Smooth muscle cell (in vitro differentiated cells): Measurements from ENCODE around the gene IFNA7. TPM values are rescaled to one million over a fixed set of nuclear protein-coding genes. Genes with fewer than 3 reads are reported as not detected.
A peak's percentile ranks its signal among the peaks of the same experiment; 100 is the strongest.
"Not testable (repeated sequence)": the region's sequence is repeated elsewhere in the genome, so short reads cannot be mapped to it uniquely, and the experiment has no call there.

Source experiments
- DNase-seq: peaks from one replicate; lab custom pipeline; 2025; ENCODE audit not compliant: unreplicated experiment; lab: John Stamatoyannopoulos, UW
- H2AFZ ChIP-seq: fragments of 200-600 bp; sonication (generic); 2 replicates; pipeline ENCODE4 v1.6.0; 2016; ENCODE audit warnings: antibody characterized with exemption, low read depth, mild to moderate bottlenecking
- H3F3A ChIP-seq: fragments of 200-600 bp; sonication (generic); 2 replicates; pipeline ENCODE4 v1.6.0; 2017; ENCODE audit warnings: antibody characterized with exemption, low read depth
- H3K27ac ChIP-seq: fragments of 200-600 bp; sonication (generic); 2 replicates; pipeline ENCODE4 v1.5.1; 2016; ENCODE audit warnings: low read depth, mild to moderate bottlenecking
- H3K27me3 ChIP-seq: fragments of 200-600 bp; sonication (generic); 2 replicates; pipeline ENCODE4 v1.6.1; 2016; ENCODE audit warnings: low read depth, mild to moderate bottlenecking
- H3K36me3 ChIP-seq: fragments of 200-600 bp; sonication (generic); 2 replicates; pipeline ENCODE4 v1.5.1; 2016; ENCODE audit warnings: low read depth
- H3K4me1 ChIP-seq: fragments of 200-600 bp; sonication (generic); 2 replicates; pipeline ENCODE4 v1.5.1; 2016; ENCODE audit warnings: low read depth
- H3K4me2 ChIP-seq: fragments of 200-600 bp; sonication (generic); 2 replicates; pipeline ENCODE4 v1.6.0; 2016; ENCODE audit warnings: mild to moderate bottlenecking
- H3K4me3 ChIP-seq: fragments of 200-600 bp; sonication (generic); 2 replicates; pipeline ENCODE4 v1.5.1; 2016; ENCODE audit warnings: mild to moderate bottlenecking
- H3K79me2 ChIP-seq: fragments of 200-600 bp; sonication (generic); 2 replicates; pipeline ENCODE4 v1.6.0; 2016; ENCODE audit warnings: low read depth, mild to moderate bottlenecking
- H3K9ac ChIP-seq: fragments of 200-600 bp; sonication (generic); 2 replicates; pipeline ENCODE4 v1.6.0; 2016; ENCODE audit warnings: low read depth
- H3K9me3 ChIP-seq: fragments of 200-600 bp; sonication (generic); replicated peaks from 2 replicates; pipeline ENCODE4 v1.5.1; 2016; ENCODE audit warnings: low read depth
- H4K20me1 ChIP-seq: fragments of 200-600 bp; sonication (generic); 2 replicates; pipeline ENCODE4 v1.6.0; 2016; ENCODE audit warnings: low read depth
- CTCF ChIP-seq: fragments of 200-600 bp; sonication (generic); IDR thresholded peaks from 2 replicates; pipeline ENCODE4 v1.5.1; 2017; ENCODE audit warnings: borderline replicate concordance, mild to moderate bottlenecking, antibody characterized with exemption; ENCODE audit not compliant: insufficient read depth, poor library complexity, severe bottlenecking
- WGBS: methylation state at CpG from one replicate; pipeline ENCODE4 v1.1.7; 2016; ENCODE audit warnings: low lambda C conversion rate; 5-methylcytosine and 5-hydroxymethylcytosine counted together
- polyA plus RNA-seq: library from polyadenylated mRNA; unstranded; fragments of >200 nt; fragmentation: Nextera tagmentation; extraction: Ambion mirVana; gene quantifications from 2 replicates; pipeline ENCODE4 v1.2.1, GENCODE V29; 2016
- total RNA-seq: library from RNA; depleted of rRNA; stranded (reverse); fragments of >200 nt; gene quantifications from 2 replicates; pipeline ENCODE4 v1.2.3, GENCODE V29; 2014

The IFNA7 gene
- total and polyA plus RNA-seq, 2 experiments from 2014 or later, result not detected

- H3K9me3 ChIP-seq, result no peaks in the 10 kb centered on the region
- H3K4me2 ChIP-seq, result no peak overlapping the region
- H3K79me2 ChIP-seq, result no peaks in the 10 kb centered on the region
- no peak overlapping the region for H3K9ac ChIP-seq
- no peak overlapping the region for H3K27ac ChIP-seq
- H3K27me3 ChIP-seq, result peaks cover 14% of the 10 kb centered on the region
- H4K20me1 ChIP-seq, result no peaks in the 10 kb centered on the region
- no peak overlapping the region for H2AFZ ChIP-seq
- no peak overlapping the region for H3K4me3 ChIP-seq
- WGBS, result 90% methylated on average over 2 of the region's 2 CpGs
- H3F3A ChIP-seq, result no peaks in the 10 kb centered on the region
- no peak for DNase-seq
- H3K4me1 ChIP-seq, result no peaks in the 10 kb centered on the region
- H3K36me3 ChIP-seq, result no peaks in the 10 kb centered on the region
- no peak for TF ChIP-seq CTCF
These were observed 31.3 kb upstream of the IFNA7 start for GRCh38 chr9:21233258-21233657.

- Histone ChIP-seq H3K79me2 (no peaks in the 10 kb centered on the region), H3K9me3 (no peaks in the 10 kb centered on the region), H3K36me3 (no peaks in the 10 kb centered on the region), H4K20me1 (no peaks in the 10 kb centered on the region), H3K4me3 (no peak within 1 kb of the TSS), H3K4me1 (no peaks in the 10 kb centered on the region), H3K27me3 (peaks cover 7% of the 10 kb centered on the region), H3F3A (no peaks in the 10 kb centered on the region), H2AFZ (no peak within 1 kb of the TSS), H3K9ac (no peak within 1 kb of the TSS), H3K4me2 (no peak within 1 kb of the TSS), H3K27ac (no peak within 1 kb of the TSS)
- no peak for DNase-seq
- WGBS, result 76% methylated on average over 2 of the region's 2 CpGs
- no peak for TF ChIP-seq CTCF
These were observed 26.1 kb upstream of the IFNA7 start, which contains the start of gene IFNA17 for GRCh38 chr9:21228122-21228521. TSS of gene IFNA17 (minus strand) at chr9:21228222. CDS start at chr9:21228173, 49 bp downstream.

GRCh38 chr9:21217211-21217610 is 15.2 kb upstream of the IFNA7 start, which contains the start of gene IFNA16:
TSS of gene IFNA16 (minus strand) at chr9:21217311. CDS start at chr9:21217305, 6 bp downstream.
- H3K36me3 ChIP-seq, H3K27ac ChIP-seq, H3K79me2 ChIP-seq, H3K9ac ChIP-seq, H3K4me3 ChIP-seq, H4K20me1 ChIP-seq, H3F3A ChIP-seq, H3K9me3 ChIP-seq, DNase-seq, H3K4me1 ChIP-seq, H2AFZ ChIP-seq, H3K4me2 ChIP-seq: not testable (repeated sequence)
- peaks cover 11% of the 10 kb centered on the region for H3K27me3 ChIP-seq
- WGBS, result 100% methylated on average over 1 of the region's 1 CpG

GRCh38 chr9:21213411-21214326 is 11.7 kb upstream of the IFNA7 start:
- H3K4me2 ChIP-seq, H3K79me2 ChIP-seq, H3F3A ChIP-seq, H3K36me3 ChIP-seq, H3K4me1 ChIP-seq, H4K20me1 ChIP-seq, H3K4me3 ChIP-seq, H2AFZ ChIP-seq, H3K27me3 ChIP-seq, H3K9ac ChIP-seq, H3K27ac ChIP-seq, DNase-seq, H3K9me3 ChIP-seq: not testable (repeated sequence)
- TF ChIP-seq CTCF, result peak; percentile 37
- 37% methylated on average over 5 of the region's 5 CpGs for WGBS

- not testable (repeated sequence) for H3K9me3 ChIP-seq, H3K79me2 ChIP-seq, H3K4me1 ChIP-seq, H3K9ac ChIP-seq, H4K20me1 ChIP-seq, H3K4me2 ChIP-seq, H3K4me3 ChIP-seq, H3K27ac ChIP-seq, H2AFZ ChIP-seq, H3K27me3 ChIP-seq, DNase-seq, H3F3A ChIP-seq, H3K36me3 ChIP-seq
- 74% methylated on average over 2 of the region's 2 CpGs for WGBS
These were observed 10.2 kb upstream of the IFNA7 start for GRCh38 chr9:21212160-21212559.

- WGBS, result 100% methylated on average over 2 of the region's 2 CpGs
- not testable (repeated sequence) for H3K79me2 ChIP-seq
These were observed 8.8 kb upstream of the IFNA7 start for GRCh38 chr9:21210782-21211181.

More at GRCh38 chr9:21210782-21211181, 8.8 kb upstream of the IFNA7 start:
- H4K20me1 ChIP-seq, H3K9ac ChIP-seq, H3K9me3 ChIP-seq, H3K4me3 ChIP-seq, H3F3A ChIP-seq, H2AFZ ChIP-seq, H3K36me3 ChIP-seq, H3K4me1 ChIP-seq, H3K27ac ChIP-seq, DNase-seq, H3K27me3 ChIP-seq, H3K4me2 ChIP-seq: not testable (repeated sequence)
